ENCODE data around the gene GPT2. TPM values are rescaled to one million over a fixed set of nuclear protein-coding genes. Genes with fewer than 3 reads are reported as not detected.
A peak's percentile ranks its signal among the peaks of the same experiment; 100 is the strongest.

Gene GPT2
- polyA plus RNA-seq, 3 donors = 0.98 to 1.5 (median 1.4) TPM

DNA sequence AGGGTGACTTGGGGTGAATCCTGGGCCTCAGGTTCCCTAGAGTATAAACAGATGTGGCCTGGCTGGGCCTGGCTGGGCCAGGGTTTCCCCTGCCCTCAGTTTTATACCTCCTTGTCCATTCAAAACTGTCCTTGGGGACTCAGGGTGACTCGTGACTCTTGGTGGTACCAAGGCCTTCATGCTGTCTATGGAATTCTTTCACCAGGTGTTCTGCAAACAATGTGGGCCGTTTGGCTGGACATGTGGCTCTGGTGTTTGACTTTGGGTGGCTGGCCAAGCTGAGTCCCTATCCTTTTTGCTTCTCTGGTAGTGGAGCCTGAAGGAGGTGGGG, 3.3 kb downstream of the GPT2 start:
- peaks cover 25 to 40% of the 10 kb centered on the region in 2 donors for H3K4me1 ChIP-seq (ENCODE audit: control insufficient read depth in 1 of 2, insufficient read depth in 2 of 2, low read length in 2 of 2)
- no peak overlapping the region for H3K4me3 ChIP-seq (replicated peaks in 1 of 3; ENCODE audit: low read depth in 2 of 3, low read length in 3 of 3)
- no peaks in the 10 kb centered on the region for H3K27me3 ChIP-seq (ENCODE audit: control insufficient read depth in 2 of 2, insufficient read depth in 2 of 2, low read length in 2 of 2)
- WGBS (ENCODE audit: insufficient coverage) = 88% methylated on average over 1 of the region's 2 CpGs
- H2AFZ ChIP-seq (ENCODE audit: insufficient read depth, low read depth, low read length, poor library complexity, severe bottlenecking) = no peak overlapping the region
- Mint-ChIP-seq H3K27ac (no peak overlapping the region), H3K4me1 (peaks cover 43% of the 10 kb centered on the region), H3K9me3 (no peaks in the 10 kb centered on the region), H3K4me3 (no peak overlapping the region), H3K36me3 (peaks cover 0 to 9% of the 10 kb centered on the region in 2 donors), H3K27me3 (ENCODE audit: low read depth in 3 of 3) (peaks cover 2 to 10% (median 9%) of the 10 kb centered on the region in 3 donors)
- H4K20me1 ChIP-seq (ENCODE audit: insufficient read depth, low read length) = no peaks in the 10 kb centered on the region
- peaks cover 9% of the 10 kb centered on the region for H3K79me2 ChIP-seq (ENCODE audit: insufficient read depth, low read length)
- TF ChIP-seq, protein P1, sequence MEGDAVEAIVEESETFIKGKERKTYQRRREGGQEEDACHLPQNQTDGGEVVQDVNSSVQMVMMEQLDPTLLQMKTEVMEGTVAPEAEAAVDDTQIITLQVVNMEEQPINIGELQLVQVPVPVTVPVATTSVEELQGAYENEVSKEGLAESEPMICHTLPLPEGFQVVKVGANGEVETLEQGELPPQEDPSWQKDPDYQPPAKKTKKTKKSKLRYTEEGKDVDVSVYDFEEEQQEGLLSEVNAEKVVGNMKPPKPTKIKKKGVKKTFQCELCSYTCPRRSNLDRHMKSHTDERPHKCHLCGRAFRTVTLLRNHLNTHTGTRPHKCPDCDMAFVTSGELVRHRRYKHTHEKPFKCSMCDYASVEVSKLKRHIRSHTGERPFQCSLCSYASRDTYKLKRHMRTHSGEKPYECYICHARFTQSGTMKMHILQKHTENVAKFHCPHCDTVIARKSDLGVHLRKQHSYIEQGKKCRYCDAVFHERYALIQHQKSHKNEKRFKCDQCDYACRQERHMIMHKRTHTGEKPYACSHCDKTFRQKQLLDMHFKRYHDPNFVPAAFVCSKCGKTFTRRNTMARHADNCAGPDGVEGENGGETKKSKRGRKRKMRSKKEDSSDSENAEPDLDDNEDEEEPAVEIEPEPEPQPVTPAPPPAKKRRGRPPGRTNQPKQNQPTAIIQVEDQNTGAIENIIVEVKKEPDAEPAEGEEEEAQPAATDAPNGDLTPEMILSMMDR (IDR thresholded peaks at IDR 0.05) = no peak
- H3K27ac ChIP-seq (ENCODE audit: low read depth in 1 of 2, low read length in 2 of 2) = no peak overlapping the region
- no peaks in the 10 kb centered on the region for H3K9me3 ChIP-seq (replicated peaks in 1 of 2; ENCODE audit: control insufficient read depth in 1 of 2, insufficient read depth in 1 of 2, low read length in 2 of 2)
- H3K4me2 ChIP-seq (replicated peaks; ENCODE audit: extremely low read depth, low read length, poor library complexity, severe bottlenecking) = no peak overlapping the region
- intact Hi-C loops (cut with micrococcal nuclease) = loop anchor here in 1 of 2 donors (5.0 kb wide), 1 partner anchor 35 kb away; no protein-coding TSS in a partner anchor
- H3K36me3 ChIP-seq (replicated peaks in 1 of 2; ENCODE audit: control insufficient read depth in 1 of 2, insufficient read depth in 2 of 2, low read length in 2 of 2) = no peaks in the 10 kb centered on the region
- H3K9ac ChIP-seq (ENCODE audit: insufficient read depth, low read length, poor library complexity, severe bottlenecking) = no peak overlapping the region
- no peak for DNase-seq

DNA sequence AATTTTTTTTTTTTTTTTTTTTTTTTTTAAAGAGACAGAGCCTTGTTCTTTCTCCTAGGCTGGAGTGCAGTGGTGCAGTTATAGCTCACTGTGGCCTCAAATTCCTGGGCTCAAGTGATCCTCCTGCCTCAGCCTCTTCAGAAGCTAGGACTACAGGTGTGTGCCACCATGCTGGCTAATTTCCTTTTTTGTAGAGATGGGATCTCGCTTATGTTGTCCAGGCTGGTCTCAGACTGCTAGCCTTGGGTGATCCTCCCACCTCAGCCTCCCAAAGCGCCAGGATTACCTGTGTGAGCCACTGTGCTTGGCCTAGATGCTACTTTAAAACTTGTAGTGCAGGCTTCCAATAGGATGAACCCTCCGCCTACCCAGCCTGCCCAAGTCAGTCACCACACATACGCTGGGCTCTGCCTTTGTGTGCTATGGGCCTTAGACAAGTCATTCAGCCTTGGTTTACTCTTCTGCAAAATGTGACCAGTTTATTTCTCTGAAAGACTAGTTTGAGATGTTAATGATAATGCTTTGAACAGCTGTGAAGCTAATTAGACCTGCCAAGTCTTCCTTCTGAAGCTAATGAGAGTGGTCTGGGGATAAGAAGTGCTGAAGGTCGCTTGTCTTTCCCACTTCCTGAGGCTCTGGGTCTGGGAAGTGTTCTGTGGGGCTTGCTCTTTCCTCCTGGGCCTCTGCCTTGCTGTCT, 5.2 kb downstream of the GPT2 start:
- Histone ChIP-seq H3K9ac (ENCODE audit: insufficient read depth, low read length, poor library complexity, severe bottlenecking) (no peak overlapping the region), H3K4me2 (replicated peaks; ENCODE audit: extremely low read depth, low read length, poor library complexity, severe bottlenecking) (peak overlapping the region; percentile 3), H3K27ac (ENCODE audit: low read depth in 1 of 2, low read length in 2 of 2) (peak overlapping the region in 1 of 2 donors; percentile 13), H2AFZ (ENCODE audit: insufficient read depth, low read depth, low read length, poor library complexity, severe bottlenecking) (peak overlapping the region; percentile 67), H3K4me3 (replicated peaks in 1 of 3; ENCODE audit: low read depth in 2 of 3, low read length in 3 of 3) (no peak overlapping the region), H4K20me1 (ENCODE audit: insufficient read depth, low read length) (no peaks in the 10 kb centered on the region), H3K4me1 (ENCODE audit: control insufficient read depth in 1 of 2, insufficient read depth in 2 of 2, low read length in 2 of 2) (peaks cover 18 to 27% of the 10 kb centered on the region in 2 donors), H3K27me3 (ENCODE audit: control insufficient read depth in 2 of 2, insufficient read depth in 2 of 2, low read length in 2 of 2) (no peaks in the 10 kb centered on the region), H3K36me3 (replicated peaks in 1 of 2; ENCODE audit: control insufficient read depth in 1 of 2, insufficient read depth in 2 of 2, low read length in 2 of 2) (no peaks in the 10 kb centered on the region), H3K79me2 (ENCODE audit: insufficient read depth, low read length) (peaks cover 19% of the 10 kb centered on the region), H3K9me3 (replicated peaks in 1 of 2; ENCODE audit: control insufficient read depth in 1 of 2, insufficient read depth in 1 of 2, low read length in 2 of 2) (no peaks in the 10 kb centered on the region)
- no peak for DNase-seq
- 96% methylated on average over 3 of the region's 5 CpGs for WGBS (ENCODE audit: insufficient coverage)
- H3K27ac Mint-ChIP-seq = peak overlapping the region in 5 of 7 donors; percentile 10 to 70 (median 48)
- TF ChIP-seq, protein P1 (IDR thresholded peaks at IDR 0.05) = no peak
- H3K27me3 Mint-ChIP-seq (ENCODE audit: low read depth in 3 of 3) = peaks cover 0 to 11% (median 5%) of the 10 kb centered on the region in 3 donors
- H3K4me1 Mint-ChIP-seq = peaks cover 34% of the 10 kb centered on the region
- intact Hi-C loops (cut with micrococcal nuclease) = loop anchor here in 1 of 2 donors (5.0 kb wide), 1 partner anchor 37 kb away; no protein-coding TSS in a partner anchor
- no peak overlapping the region for H3K4me3 Mint-ChIP-seq
- H3K36me3 Mint-ChIP-seq = peaks cover 0 to 9% of the 10 kb centered on the region in 2 donors
- H3K9me3 Mint-ChIP-seq = peaks cover 0 to 4% (median 0%) of the 10 kb centered on the region in 7 donors
